ENCODE results near the gene CDC42EP4.

Gene CDC42EP4

GRCh38 chr17:73331060-73331459 is 19.3 kb upstream of the CDC42EP4 start:
- H3K4me3 ChIP-seq (ENCODE audit: low read depth, low read length) = no peak overlapping the region
- in situ Hi-C loops (cut with HindIII; ENCODE audit: low pct_ligation_motif_present, low sequenced_read_pairs) = no loop called here

GRCh38 chr17:73327676-73328075 is 15.9 kb upstream of the CDC42EP4 start:
- H3K36me3 ChIP-seq (replicated peaks) = no peaks in the 10 kb centered on the region
- H3K27ac ChIP-seq = no peak overlapping the region
- H3K27me3 ChIP-seq (replicated peaks) = no peaks in the 10 kb centered on the region
- no peak for TF ChIP-seq CTCF (IDR thresholded peaks at IDR 0.05; ENCODE audit: low read depth, low read length, missing control alignments)
- H3K4me3 ChIP-seq (ENCODE audit: low read depth, low read length) = no peak overlapping the region
- DNase-seq = no peak
- in situ Hi-C loops (cut with HindIII; ENCODE audit: low pct_ligation_motif_present, low sequenced_read_pairs) = no loop called here

More at GRCh38 chr17:73331060-73331459, 19.3 kb upstream of the CDC42EP4 start:
- H3K27me3 ChIP-seq (replicated peaks) = no peaks in the 10 kb centered on the region
- no peak overlapping the region for H3K27ac ChIP-seq
- no peaks in the 10 kb centered on the region for H3K36me3 ChIP-seq (replicated peaks)
- TF ChIP-seq CTCF (IDR thresholded peaks at IDR 0.05; ENCODE audit: low read depth, low read length, missing control alignments) = no peak
- DNase-seq = no peak

- peak; percentile 43 for DNase-seq
- TF ChIP-seq CTCF (IDR thresholded peaks at IDR 0.05; ENCODE audit: low read depth, low read length, missing control alignments) = peak; percentile 26
- Histone ChIP-seq H3K27me3 (replicated peaks) (no peaks in the 10 kb centered on the region), H3K27ac (no peak overlapping the region), H3K4me3 (ENCODE audit: low read depth, low read length) (no peak overlapping the region), H3K36me3 (replicated peaks) (no peaks in the 10 kb centered on the region)
- in situ Hi-C loops (cut with HindIII; ENCODE audit: low pct_ligation_motif_present, low sequenced_read_pairs) = no loop called here
These were observed 13.7 kb upstream of the CDC42EP4 start for GRCh38 chr17:73325527-73325842.

GRCh38 chr17:73324711-73325526 is 13.1 kb upstream of the CDC42EP4 start:
- no peak overlapping the region for H3K4me3 ChIP-seq (ENCODE audit: low read depth, low read length)
- DNase-seq = no peak
- no peaks in the 10 kb centered on the region for H3K36me3 ChIP-seq (replicated peaks)
- no peaks in the 10 kb centered on the region for H3K27me3 ChIP-seq (replicated peaks)
- in situ Hi-C loops (cut with HindIII; ENCODE audit: low pct_ligation_motif_present, low sequenced_read_pairs) = no loop called here
- no peak for TF ChIP-seq CTCF (IDR thresholded peaks at IDR 0.05; ENCODE audit: low read depth, low read length, missing control alignments)
- H3K27ac ChIP-seq = no peak overlapping the region

GRCh38 chr17:73324160-73324475 is 12.3 kb upstream of the CDC42EP4 start:
- TF ChIP-seq CTCF (IDR thresholded peaks at IDR 0.05; ENCODE audit: low read depth, low read length, missing control alignments) = no peak
- no peak for DNase-seq
- Histone ChIP-seq H3K27ac (no peak overlapping the region), H3K4me3 (ENCODE audit: low read depth, low read length) (no peak overlapping the region), H3K36me3 (replicated peaks) (no peaks in the 10 kb centered on the region), H3K27me3 (replicated peaks) (no peaks in the 10 kb centered on the region)
- in situ Hi-C loops (cut with HindIII; ENCODE audit: low pct_ligation_motif_present, low sequenced_read_pairs) = no loop called here
